HCT116 (cell line): ENCODE measurements around the gene RFLNA. TPM values are rescaled to one million over a fixed set of nuclear protein-coding genes. Genes with fewer than 3 reads are reported as not detected.

Source experiments
- ATAC-seq: fragments of 200-7000 bp; cut with Tn5 transposase; 2 replicates; pipeline ENCODE4 v1.9.1; 2020; ENCODE audit warnings: mild to moderate bottlenecking, moderate library complexity
- BruUV-seq: library from RNA; stranded (reverse); fragments of 400-500 nt; replicated peaks from 2 replicates; lab custom pipeline; 2021; lab: Mats Ljungman, UMichigan
- CTCF ChIA-PET: fragments of 300-600 bp; sonication (Branson Sonifier 250); formaldehyde crosslinking; loops from one replicate; lab custom pipeline; 2021; ENCODE audit warnings: antibody characterized with exemption; lab: Charles Lee
- POLR2A ChIA-PET: fragments of 300-600, 350-600 bp; sonication (Branson Sonifier 250); formaldehyde crosslinking; loops from one replicate; lab custom pipeline; 2021; ENCODE audit warnings: antibody characterized with exemption; lab: Charles Lee
- RAD21 ChIA-PET, 2 experiments: fragments of 300-600 bp; sonication (Branson Sonifier 250); formaldehyde crosslinking; loops; one replicate each; lab custom pipeline; 2023; ENCODE audit warnings: low total read pairs in 2 of 2; ENCODE audit not compliant: uncharacterized antibody in 2 of 2, unreplicated experiment in 2 of 2, low non-redundant PET in 1 of 2; lab: Charles Lee
- DNase-seq: peaks from one replicate; pipeline ENCODE4 v3.0.0-alpha.2; 2010; ENCODE audit warnings: low read depth, low spot score
- H2AFZ ChIP-seq: fragments of 200-600 bp; shearing (Covaris generic), sonication (generic); 2 replicates; pipeline ENCODE4 v1.6.1; 2017; ENCODE audit warnings: low read depth, mixed run types, mixed read lengths, antibody characterized with exemption, low read length; ENCODE audit not compliant: poor library complexity, severe bottlenecking
- H3K27ac ChIP-seq: 2 replicates; pipeline ENCODE4 v1.5.1; 2012; ENCODE audit warnings: low read depth, low read length
- H3K27me3 ChIP-seq: fragments of 200-600 bp; sonication (generic); 2 replicates; pipeline ENCODE4 v1.6.1; 2016; ENCODE audit warnings: mixed run types, low read length, mixed read lengths; ENCODE audit not compliant: insufficient read depth
- H3K36me3 ChIP-seq, 2 experiments: fragments of 200-500 bp in 1 of 2; fragments of 200-600 bp in 1 of 2; sonication (Bioruptor generic) in 1 of 2; sonication (generic) in 1 of 2; 2 replicates each; pipeline versions ENCODE4 v1.5.1 to v1.6.1; 2014 to 2016; ENCODE audit warnings: low read length in 2 of 2, inconsistent platforms in 1 of 2, mixed read lengths in 1 of 2, mixed run types in 1 of 2; ENCODE audit not compliant: insufficient read depth in 2 of 2, control insufficient read depth in 1 of 2
- H3K4me1 ChIP-seq, 2 experiments: fragments of 200-600 bp in 1 of 2; sonication (generic) in 1 of 2; 2 replicates each; pipeline versions ENCODE4 v1.5.1 to v1.6.1; 2012 to 2017; ENCODE audit warnings: low read length in 2 of 2, inconsistent platforms in 1 of 2, mild to moderate bottlenecking in 1 of 2, mixed read lengths in 1 of 2, mixed run types in 1 of 2, moderate library complexity in 1 of 2; ENCODE audit not compliant: insufficient read depth in 2 of 2, control insufficient read depth in 1 of 2
- H3K4me2 ChIP-seq: fragments of 200-600 bp; sonication (generic); 2 replicates; pipeline ENCODE4 v1.6.1; 2017; ENCODE audit warnings: mixed run types, low read length, mixed read lengths
- H3K4me3 ChIP-seq, 2 experiments: fragments of 200-600 bp in 1 of 2; sonication (generic) in 1 of 2; replicated peaks in 1 of 2; 2 replicates each; pipeline ENCODE4 v1.5.1; 2011 to 2016; ENCODE audit warnings: low read length in 2 of 2, control low read depth in 1 of 2, low read depth in 1 of 2, mild to moderate bottlenecking in 1 of 2, mixed read lengths in 1 of 2, mixed run types in 1 of 2
- H3K79me2 ChIP-seq: fragments of 200-600 bp; sonication (generic); 2 replicates; pipeline ENCODE4 v1.6.1; 2017; ENCODE audit warnings: mild to moderate bottlenecking, mixed run types, low read length, moderate library complexity, mixed read lengths; ENCODE audit not compliant: insufficient read depth
- H3K9ac ChIP-seq: fragments of 200-600 bp; sonication (generic); 2 replicates; pipeline ENCODE4 v1.6.1; 2016; ENCODE audit warnings: low read length, mixed read lengths
- H3K9me2 ChIP-seq: fragments of 200-600 bp; sonication (generic), shearing (Covaris generic); 2 replicates; pipeline ENCODE4 v1.6.1; 2017; ENCODE audit warnings: mixed run types, mild to moderate bottlenecking, moderate library complexity; ENCODE audit not compliant: insufficient read depth
- H3K9me3 ChIP-seq, 2 experiments: fragments of 200-500 bp in 1 of 2; fragments of 200-600 bp in 1 of 2; sonication (Bioruptor generic) in 1 of 2; sonication (generic) in 1 of 2; 2 replicates each; pipeline ENCODE4 v1.6.1; 2014 to 2017; ENCODE audit warnings: low read length in 2 of 2, mixed read lengths in 2 of 2, inconsistent platforms in 1 of 2, low read depth in 1 of 2, mild to moderate bottlenecking in 1 of 2, mixed run types in 1 of 2, moderate library complexity in 1 of 2; ENCODE audit not compliant: control insufficient read depth in 1 of 2, insufficient read depth in 1 of 2
- H4K20me1 ChIP-seq: fragments of 200-600 bp; sonication (generic), shearing (Covaris generic); 2 replicates; pipeline ENCODE4 v1.6.1; 2017; ENCODE audit warnings: mixed run types, mild to moderate bottlenecking, moderate library complexity; ENCODE audit not compliant: insufficient read depth
- ATF3 ChIP-seq: IDR thresholded peaks from 2 replicates; pipeline ENCODE4 v1.6.1; 2012
- CEBPB ChIP-seq: IDR thresholded peaks from 2 replicates; pipeline ENCODE4 v1.6.1; 2012; ENCODE audit warnings: low read depth
- CTCF ChIP-seq, 3 experiments: fragments of 200-600 bp in 1 of 3; sonication (generic) in 1 of 3; IDR thresholded peaks in 2 of 3; conservative IDR thresholded peaks in 1 of 3; 2 replicates each; pipeline ENCODE4 v1.5.1; 2012 to 2017; ENCODE audit warnings: low read depth in 2 of 3, low read length in 2 of 3, antibody characterized with exemption in 1 of 3, borderline replicate concordance in 1 of 3, control low read depth in 1 of 3, mild to moderate bottlenecking in 1 of 3, mixed read lengths in 1 of 3, mixed run types in 1 of 3, moderate library complexity in 1 of 3; ENCODE audit not compliant: insufficient read depth in 1 of 3
- ELF1 ChIP-seq: IDR thresholded peaks from 2 replicates; pipeline ENCODE4 v1.6.1; 2012; ENCODE audit warnings: low read depth, borderline replicate concordance
- EZH2 ChIP-seq: fragments of 200-600 bp; sonication (generic); IDR thresholded peaks from 2 replicates; pipeline ENCODE4 v1.6.1; 2017; ENCODE audit warnings: antibody characterized with exemption, mixed run types
- FOSL1 ChIP-seq: IDR thresholded peaks from 2 replicates; pipeline ENCODE4 v1.6.1; 2012; ENCODE audit warnings: low read depth
- JUND ChIP-seq: IDR thresholded peaks from 2 replicates; pipeline ENCODE4 v1.6.1; 2012
- MAX ChIP-seq: IDR thresholded peaks from 2 replicates; pipeline ENCODE4 v1.6.1; 2012
- POLR2A ChIP-seq: IDR thresholded peaks from 2 replicates; pipeline ENCODE4 v1.7.0; 2011; ENCODE audit warnings: borderline replicate concordance; ENCODE audit not compliant: insufficient read depth, insufficient read length; ENCODE audit errors: extremely low read depth
- POLR2AphosphoS5 ChIP-seq: IDR thresholded peaks from 2 replicates; pipeline ENCODE4 v1.6.1; 2011; ENCODE audit warnings: mild to moderate bottlenecking, low read depth, low read length, moderate library complexity
- RAD21 ChIP-seq: IDR thresholded peaks from 2 replicates; pipeline ENCODE4 v1.6.1; 2012; ENCODE audit warnings: low read depth, mild to moderate bottlenecking
- REST ChIP-seq: IDR thresholded peaks from 2 replicates; pipeline ENCODE4 v1.6.1; 2012; ENCODE audit warnings: low read depth
- SRF ChIP-seq: IDR thresholded peaks from 2 replicates; pipeline ENCODE4 v1.6.1; 2012; ENCODE audit warnings: low read depth
- TCF7L2 ChIP-seq: IDR thresholded peaks from 2 replicates; pipeline ENCODE4 v1.7.0; 2011; ENCODE audit warnings: borderline replicate concordance, inconsistent platforms; ENCODE audit not compliant: insufficient read depth, insufficient read length; ENCODE audit errors: extremely low read depth
- YY1 ChIP-seq: IDR thresholded peaks from 2 replicates; pipeline ENCODE4 v1.6.1; 2011; ENCODE audit warnings: low read length, low read depth, moderate library complexity, mild to moderate bottlenecking; ENCODE audit not compliant: insufficient replicate concordance; ENCODE audit errors: extremely low read depth
- ZBTB33 ChIP-seq: IDR thresholded peaks from 2 replicates; pipeline ENCODE4 v1.6.1; 2011; ENCODE audit warnings: mild to moderate bottlenecking, low read length, moderate library complexity; ENCODE audit not compliant: insufficient replicate concordance; ENCODE audit errors: extremely low read depth
- ZNF274 ChIP-seq: fragments of 200-500 bp; sonication (Bioruptor generic); IDR thresholded peaks from 2 replicates; pipeline ENCODE4 v1.6.1; 2014; ENCODE audit warnings: mild to moderate bottlenecking, low read depth, low read length, inconsistent platforms
- intact Hi-C: fragments of 100-400 bp; cut with micrococcal nuclease; formaldehyde crosslinking; loops from 2 replicates; pipeline ENCODE4 v1.10.0; 2022
- total RNA-seq: library from RNA; stranded (reverse); gene quantifications from one replicate; pipeline ENCODE4 v1.2.1, GENCODE V29; 2021; ENCODE audit not compliant: unreplicated experiment

RFLNA gene
- total RNA-seq, 1 experiment from 2014 or later, result not detected

GRCh38 chr12:124282287-124282686 lies 12.6 kb upstream of the RFLNA start:
- Histone ChIP-seq H3K27ac (no peak overlapping the region), H3K9me3 (peaks cover 0 to 9% of the 10 kb centered on the region in 2 experiments; a peak in 2 of 4 replicates), H3K9ac (no peak overlapping the region), H2AFZ (no peak overlapping the region), H3K4me2 (no peak overlapping the region), H3K4me1 (no peaks in the 10 kb centered on the region), H3K79me2 (no peaks in the 10 kb centered on the region), H3K27me3 (0 out of 2 replicates have a peak, but pooled peaks cover 2% of the 10 kb centered on the region), H3K36me3 (no peaks in the 10 kb centered on the region), H4K20me1 (no peaks in the 10 kb centered on the region), H3K4me3 (no peak overlapping the region), H3K9me2 (no peaks in the 10 kb centered on the region)
- intact Hi-C loops, result no loop called here
- no peak for ATAC-seq
- ChIA-PET CTCF (no interaction called here), RAD21 (no interaction called here), POLR2A (interaction anchor here (0.6 kb wide), 1 partner anchor 825 kb away, joined by 4 read pairs; the partner anchor contains the start of gene SNRNP35)
- DNase-seq, result no peak
- BruUV-seq, result no TSS peak
- TF ChIP-seq CTCF (IDR thresholded peaks at IDR 0.05 in 2 of 3, conservative IDR thresholded peaks at IDR 0.05 in 1 of 3; ENCODE audit: borderline replicate concordance in 1 of 3, insufficient read depth in 1 of 3, low read depth in 2 of 3, low read length in 2 of 3), result no peak
- TF ChIP-seq SRF, result no peak
- no peak for TF ChIP-seq RAD21
- TF ChIP-seq YY1, result no peak
- no peak for TF ChIP-seq CEBPB
- TF ChIP-seq EZH2, result no peak
- no peak for TF ChIP-seq ZBTB33
- TF ChIP-seq JUND, result no peak
- TF ChIP-seq REST, result no peak
- no peak for TF ChIP-seq ZNF274
- TF ChIP-seq MAX, result no peak
- no peak for TF ChIP-seq ATF3
- TF ChIP-seq POLR2AphosphoS5, result no peak
- TF ChIP-seq FOSL1, result no peak
- TF ChIP-seq ELF1, result no peak
- no peak for TF ChIP-seq POLR2A
- no peak for TF ChIP-seq TCF7L2
